ENCODE measurements around the gene IFNA4. TPM values are rescaled to one million over a fixed set of nuclear protein-coding genes. Genes with fewer than 3 reads are reported as not detected.
"Not testable (repeated sequence)": the region's sequence is repeated elsewhere in the genome, so short reads cannot be mapped to it uniquely, and the experiment has no call there.

Gene IFNA4
- total and polyA plus RNA-seq, 2 donors = not detected

DNA sequence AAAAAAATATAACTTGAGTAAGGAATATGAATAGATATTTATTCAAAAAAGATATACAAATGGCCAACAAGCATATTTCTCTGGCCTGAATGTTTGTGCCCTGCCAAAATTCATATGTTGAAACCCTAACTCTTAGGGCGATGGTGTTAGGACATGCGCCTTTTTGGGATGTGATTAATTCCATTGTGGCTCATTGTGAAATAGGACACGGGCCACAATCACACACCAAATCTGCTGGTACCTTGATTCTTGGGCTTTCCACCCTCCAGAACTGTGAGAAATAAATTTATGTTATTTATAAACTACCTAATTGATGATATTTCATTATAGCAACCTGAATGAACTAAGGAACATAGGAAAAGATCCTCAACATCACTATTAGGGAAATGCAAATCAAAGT is 15.2 kb downstream of the IFNA4 start:
- H3K4me3 ChIP-seq (ENCODE audit: low read length in 2 of 2) = no peak overlapping the region
- no peaks in the 10 kb centered on the region for H3K36me3 ChIP-seq (ENCODE audit: control insufficient read depth in 2 of 2, insufficient read depth in 2 of 2, low read length in 1 of 2)
- H3K27ac ChIP-seq (ENCODE audit: low read depth in 1 of 2, low read length in 1 of 2) = no peak overlapping the region
- H3K27me3 ChIP-seq (ENCODE audit: control insufficient read depth in 2 of 2, insufficient read depth in 1 of 2, low read length in 1 of 2) = no peaks in the 10 kb centered on the region
- H3K4me1 ChIP-seq (ENCODE audit: control insufficient read depth in 2 of 2, insufficient read depth in 2 of 2, low read length in 2 of 2) = no peaks in the 10 kb centered on the region
- DNase-seq (ENCODE audit: low read depth in 6 of 9, low spot score in 9 of 9) = no peak
- no peaks in the 10 kb centered on the region for H3K9me3 ChIP-seq (ENCODE audit: control insufficient read depth in 2 of 2, insufficient read depth in 1 of 2, low read length in 1 of 2)
- WGBS = 95% methylated on average over 3 of the region's 3 CpGs

DNA sequence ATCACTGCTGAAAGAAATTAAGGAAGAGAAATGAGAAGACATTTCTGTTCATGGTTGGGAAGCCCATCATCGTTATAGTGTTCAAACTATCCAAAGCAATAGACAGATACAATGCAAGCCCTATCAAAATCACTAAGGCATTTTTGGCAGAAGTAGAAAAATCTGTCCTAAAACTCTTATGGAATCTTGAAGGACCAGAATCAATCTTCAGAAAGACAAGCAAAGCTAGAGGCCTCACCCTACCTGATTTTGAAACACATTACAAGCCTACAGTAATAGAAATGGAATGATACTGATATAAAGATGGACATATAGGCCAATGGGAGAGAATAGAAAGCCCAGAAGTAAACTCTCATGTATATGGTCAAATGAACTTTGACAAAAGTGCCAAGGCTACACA is 16.0 kb downstream of the IFNA4 start:
- WGBS = 100% methylated on average over 1 of the region's 1 CpG
- no peaks in the 10 kb centered on the region for H3K36me3 ChIP-seq (ENCODE audit: control insufficient read depth in 2 of 2, insufficient read depth in 2 of 2, low read length in 1 of 2)
- DNase-seq (ENCODE audit: low read depth in 6 of 9, low spot score in 9 of 9) = no peak

DNA sequence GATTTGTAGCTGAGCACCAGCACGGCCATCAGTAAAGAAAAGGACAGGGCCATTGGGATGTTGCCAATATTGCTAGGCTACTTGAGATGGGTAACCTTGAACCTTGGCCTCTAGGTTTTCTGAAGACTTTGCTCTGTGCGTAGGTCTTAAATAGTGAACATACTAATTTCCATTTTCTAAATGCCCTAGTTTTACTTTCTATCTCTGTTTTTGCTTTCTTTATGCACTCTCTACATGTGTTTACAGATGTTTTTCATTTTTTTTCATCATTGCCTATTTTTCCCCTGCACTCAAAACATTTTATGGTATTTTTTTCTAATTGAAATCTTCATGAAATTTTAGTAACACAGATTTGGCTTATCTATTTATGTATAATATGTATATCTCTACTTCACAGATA is 20.8 kb downstream of the IFNA4 start, which contains the start of gene IFNA21:
IFNA21 (minus strand) TSS at position 101 of the 400 bp plus-strand sequence; CDS start at position 53, 48 bp downstream.
- not testable (repeated sequence) for H3K4me3 ChIP-seq (ENCODE audit: low read length in 2 of 2); H3K27ac ChIP-seq (ENCODE audit: low read depth in 1 of 2, low read length in 1 of 2); H3K36me3 ChIP-seq (ENCODE audit: control insufficient read depth in 2 of 2, insufficient read depth in 2 of 2, low read length in 1 of 2); H3K9me3 ChIP-seq (ENCODE audit: control insufficient read depth in 2 of 2, insufficient read depth in 1 of 2, low read length in 1 of 2); DNase-seq (ENCODE audit: low read depth in 6 of 9, low spot score in 9 of 9); H3K4me1 ChIP-seq (ENCODE audit: control insufficient read depth in 2 of 2, insufficient read depth in 2 of 2, low read length in 2 of 2); H3K27me3 ChIP-seq (ENCODE audit: control insufficient read depth in 2 of 2, insufficient read depth in 1 of 2, low read length in 1 of 2)
- 91% methylated on average over 2 of the region's 2 CpGs for WGBS

More for the DNA sequence above, 16.0 kb downstream of the IFNA4 start:
- Histone ChIP-seq H3K27me3 (ENCODE audit: control insufficient read depth in 2 of 2, insufficient read depth in 1 of 2, low read length in 1 of 2) (no peaks in the 10 kb centered on the region), H3K4me3 (ENCODE audit: low read length in 2 of 2) (no peak overlapping the region), H3K9me3 (ENCODE audit: control insufficient read depth in 2 of 2, insufficient read depth in 1 of 2, low read length in 1 of 2) (no peaks in the 10 kb centered on the region), H3K27ac (ENCODE audit: low read depth in 1 of 2, low read length in 1 of 2) (no peak overlapping the region), H3K4me1 (ENCODE audit: control insufficient read depth in 2 of 2, insufficient read depth in 2 of 2, low read length in 2 of 2) (no peaks in the 10 kb centered on the region)

DNA sequence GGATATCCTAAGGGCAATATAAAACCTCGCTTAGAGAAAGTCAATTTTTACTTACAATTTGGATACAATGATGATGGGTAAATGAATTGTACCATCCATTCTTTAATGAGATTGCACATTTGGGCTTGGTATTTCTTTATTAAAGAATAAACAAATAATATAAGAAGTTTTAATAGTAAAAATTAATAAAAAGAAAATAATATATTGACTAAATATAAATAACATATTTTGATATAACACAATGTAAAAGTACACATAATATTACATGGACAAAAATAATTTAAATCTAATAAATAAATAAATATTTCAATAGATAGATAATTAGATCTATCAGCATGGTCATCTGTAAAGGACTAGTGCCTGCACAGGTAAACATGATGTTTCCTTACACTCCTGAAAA is 21.9 kb downstream of the IFNA4 start:
- WGBS = 99% methylated on average over 1 of the region's 1 CpG
- Histone ChIP-seq H3K36me3 (ENCODE audit: control insufficient read depth in 2 of 2, insufficient read depth in 2 of 2, low read length in 1 of 2) (no peaks in the 10 kb centered on the region), H3K9me3 (ENCODE audit: control insufficient read depth in 2 of 2, insufficient read depth in 1 of 2, low read length in 1 of 2) (no peaks in the 10 kb centered on the region), H3K4me3 (ENCODE audit: low read length in 2 of 2) (no peak overlapping the region), H3K27me3 (ENCODE audit: control insufficient read depth in 2 of 2, insufficient read depth in 1 of 2, low read length in 1 of 2) (no peaks in the 10 kb centered on the region), H3K4me1 (ENCODE audit: control insufficient read depth in 2 of 2, insufficient read depth in 2 of 2, low read length in 2 of 2) (no peaks in the 10 kb centered on the region), H3K27ac (ENCODE audit: low read depth in 1 of 2, low read length in 1 of 2) (no peak overlapping the region)
- DNase-seq (ENCODE audit: low read depth in 6 of 9, low spot score in 9 of 9) = no peak

DNA sequence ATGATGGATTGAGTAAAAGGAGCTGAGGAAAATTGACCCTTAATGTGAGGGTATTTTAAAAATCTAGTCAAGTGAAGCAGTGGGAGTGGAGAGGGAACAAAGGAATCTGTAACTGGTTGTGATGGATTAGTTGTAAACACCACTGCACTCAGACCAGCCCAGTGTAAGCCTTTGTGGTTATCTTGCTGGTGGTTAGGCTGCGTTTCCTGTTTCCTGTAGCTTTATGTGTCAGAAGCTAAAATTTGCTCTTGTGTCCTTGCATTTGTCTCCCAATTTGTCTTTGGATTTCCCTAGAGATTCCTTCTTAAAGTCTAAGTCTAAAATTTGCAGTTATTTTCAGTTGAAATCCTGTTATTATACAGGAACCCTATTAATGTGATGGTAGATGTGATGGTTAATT is 27.2 kb downstream of the IFNA4 start:
- 12% methylated on average over 1 of the region's 1 CpG for WGBS
- Histone ChIP-seq H3K4me3 (ENCODE audit: low read length in 2 of 2) (no peak overlapping the region), H3K27ac (ENCODE audit: low read depth in 1 of 2, low read length in 1 of 2) (no peak overlapping the region), H3K36me3 (ENCODE audit: control insufficient read depth in 2 of 2, insufficient read depth in 2 of 2, low read length in 1 of 2) (no peaks in the 10 kb centered on the region), H3K27me3 (ENCODE audit: control insufficient read depth in 2 of 2, insufficient read depth in 1 of 2, low read length in 1 of 2) (no peaks in the 10 kb centered on the region), H3K4me1 (ENCODE audit: control insufficient read depth in 2 of 2, insufficient read depth in 2 of 2, low read length in 2 of 2) (no peaks in the 10 kb centered on the region), H3K9me3 (ENCODE audit: control insufficient read depth in 2 of 2, insufficient read depth in 1 of 2, low read length in 1 of 2) (no peaks in the 10 kb centered on the region)
- peak in 3 of 9 donors; percentile 5 to 50 (median 18) for DNase-seq (ENCODE audit: low read depth in 6 of 9, low spot score in 9 of 9)

DNA sequence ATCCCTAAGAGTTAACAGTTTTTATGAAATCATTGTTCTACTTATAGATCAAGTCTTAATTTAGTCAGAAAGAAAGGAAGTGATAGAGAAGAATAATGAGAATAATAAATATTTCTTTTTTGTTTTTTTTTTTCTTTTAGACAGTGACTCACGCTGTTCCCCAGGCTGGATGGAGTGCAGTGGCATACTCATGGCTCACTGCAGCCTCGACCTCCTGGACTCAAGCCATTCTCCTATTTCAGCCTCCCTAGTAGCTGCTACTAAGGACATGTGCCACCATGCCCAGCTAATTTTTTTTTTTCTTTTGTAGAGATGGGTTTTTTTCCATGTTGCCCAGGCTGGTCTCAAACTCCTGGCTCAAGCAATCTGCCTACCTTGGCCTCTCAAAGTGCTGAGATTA is 31.9 kb downstream of the IFNA4 start:
- no peak for DNase-seq (ENCODE audit: low read depth in 6 of 9, low spot score in 9 of 9)
- WGBS = 89% methylated on average over 2 of the region's 2 CpGs
- Histone ChIP-seq H3K9me3 (ENCODE audit: control insufficient read depth in 2 of 2, insufficient read depth in 1 of 2, low read length in 1 of 2) (no peaks in the 10 kb centered on the region), H3K4me3 (ENCODE audit: low read length in 2 of 2) (no peak overlapping the region), H3K4me1 (ENCODE audit: control insufficient read depth in 2 of 2, insufficient read depth in 2 of 2, low read length in 2 of 2) (no peaks in the 10 kb centered on the region), H3K27me3 (ENCODE audit: control insufficient read depth in 2 of 2, insufficient read depth in 1 of 2, low read length in 1 of 2) (no peaks in the 10 kb centered on the region), H3K36me3 (ENCODE audit: control insufficient read depth in 2 of 2, insufficient read depth in 2 of 2, low read length in 1 of 2) (no peaks in the 10 kb centered on the region), H3K27ac (ENCODE audit: low read depth in 1 of 2, low read length in 1 of 2) (no peak overlapping the region)

DNA sequence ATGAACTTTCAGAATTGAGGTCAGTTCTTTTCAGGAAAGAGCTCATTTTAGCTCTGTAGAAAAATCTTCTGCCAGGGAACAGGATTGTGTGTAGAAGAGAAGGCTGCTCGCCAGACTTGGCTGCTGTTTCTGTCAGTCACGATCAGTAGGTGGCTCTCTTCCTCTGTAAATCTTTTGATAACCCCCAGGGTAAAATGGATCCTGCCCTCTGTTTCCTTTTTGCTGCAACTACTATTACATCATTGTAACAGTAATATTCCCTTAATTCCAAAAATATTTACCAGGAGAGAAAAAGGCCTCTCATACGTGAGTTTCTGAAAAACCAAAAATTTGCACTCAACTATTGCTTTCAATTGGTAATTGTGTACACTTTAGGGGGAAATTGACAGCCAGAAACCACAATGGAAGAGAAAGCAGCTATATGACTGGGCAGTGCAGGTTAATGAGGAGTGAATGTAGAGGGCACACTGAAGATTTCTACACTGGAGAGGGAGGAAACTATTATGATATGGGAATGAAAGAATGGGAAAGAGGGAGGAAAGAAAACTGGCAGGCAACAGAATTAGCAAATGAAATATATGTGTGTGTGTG is 33.3 kb downstream of the IFNA4 start:
- Histone ChIP-seq H3K4me3 (ENCODE audit: low read length in 2 of 2) (no peak overlapping the region), H3K27me3 (ENCODE audit: control insufficient read depth in 2 of 2, insufficient read depth in 1 of 2, low read length in 1 of 2) (no peaks in the 10 kb centered on the region), H3K4me1 (ENCODE audit: control insufficient read depth in 2 of 2, insufficient read depth in 2 of 2, low read length in 2 of 2) (no peaks in the 10 kb centered on the region), H3K36me3 (ENCODE audit: control insufficient read depth in 2 of 2, insufficient read depth in 2 of 2, low read length in 1 of 2) (no peaks in the 10 kb centered on the region), H3K27ac (ENCODE audit: low read depth in 1 of 2, low read length in 1 of 2) (no peak overlapping the region), H3K9me3 (ENCODE audit: control insufficient read depth in 2 of 2, insufficient read depth in 1 of 2, low read length in 1 of 2) (no peaks in the 10 kb centered on the region)
- peak in 4 of 9 donors; percentile 8 to 50 (median 16) for DNase-seq (ENCODE audit: low read depth in 6 of 9, low spot score in 9 of 9)
- WGBS = 33% methylated on average over 3 of the region's 3 CpGs

DNA sequence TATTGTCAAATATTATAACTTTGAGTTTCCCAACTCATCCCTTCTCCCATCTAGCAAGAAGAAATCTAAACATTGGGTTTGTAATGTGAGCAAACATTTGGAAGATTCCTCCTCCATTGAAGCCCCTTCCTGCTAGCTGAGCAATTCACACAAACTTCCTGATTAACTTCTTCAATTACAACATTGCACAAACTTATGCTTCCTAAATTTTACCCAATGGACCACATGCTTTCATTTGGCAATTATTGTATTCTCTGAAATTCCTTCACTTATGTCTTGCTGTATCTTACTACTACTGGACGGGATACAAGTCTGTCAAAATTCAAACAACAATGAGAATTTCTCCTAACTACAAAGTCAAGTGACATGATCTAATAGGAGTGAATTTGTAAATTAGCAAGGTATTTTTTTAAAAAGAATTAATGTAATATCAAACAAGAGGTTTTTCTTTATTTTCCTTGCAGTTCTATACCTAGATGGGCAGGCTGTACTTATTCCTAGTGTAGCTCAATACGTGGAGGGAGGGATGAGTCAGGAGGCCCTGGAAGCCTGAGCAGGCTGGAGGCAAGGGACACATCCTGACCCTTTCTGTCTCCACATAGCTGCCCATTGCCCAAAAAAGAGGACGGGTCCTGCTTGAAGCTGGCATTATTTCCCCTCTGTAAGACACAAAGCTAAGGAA is 33.9 kb downstream of the IFNA4 start:
- no peak overlapping the region for H3K27ac ChIP-seq (ENCODE audit: low read depth in 1 of 2, low read length in 1 of 2)
- no peaks in the 10 kb centered on the region for H3K9me3 ChIP-seq (ENCODE audit: control insufficient read depth in 2 of 2, insufficient read depth in 1 of 2, low read length in 1 of 2)
- H3K36me3 ChIP-seq (ENCODE audit: control insufficient read depth in 2 of 2, insufficient read depth in 2 of 2, low read length in 1 of 2) = no peaks in the 10 kb centered on the region

DNA sequence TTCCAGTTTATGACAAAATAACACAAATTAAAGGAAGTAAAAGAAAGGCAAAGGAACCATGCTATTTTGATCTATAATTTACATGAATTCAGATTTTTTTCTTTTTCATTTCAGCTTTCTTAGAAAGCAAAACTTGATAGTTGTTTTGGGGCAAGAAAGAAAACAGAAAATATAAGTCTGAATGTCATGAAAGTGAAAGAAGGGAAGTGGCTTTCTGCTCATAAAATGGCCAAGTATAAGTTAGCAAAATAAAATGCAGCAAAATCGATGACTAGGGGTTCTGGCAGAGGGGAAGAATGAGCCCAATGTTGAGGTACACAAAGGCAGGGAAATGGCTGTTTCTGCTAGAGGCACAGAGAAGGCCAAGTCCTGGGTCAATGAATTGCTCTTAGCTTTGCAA is 42.8 kb downstream of the IFNA4 start:
- DNase-seq (ENCODE audit: low read depth in 6 of 9, low spot score in 9 of 9) = no peak
- Histone ChIP-seq H3K4me1 (ENCODE audit: control insufficient read depth in 2 of 2, insufficient read depth in 2 of 2, low read length in 2 of 2) (no peaks in the 10 kb centered on the region), H3K27ac (ENCODE audit: low read depth in 1 of 2, low read length in 1 of 2) (no peak overlapping the region), H3K9me3 (ENCODE audit: control insufficient read depth in 2 of 2, insufficient read depth in 1 of 2, low read length in 1 of 2) (no peaks in the 10 kb centered on the region), H3K36me3 (ENCODE audit: control insufficient read depth in 2 of 2, insufficient read depth in 2 of 2, low read length in 1 of 2) (no peaks in the 10 kb centered on the region), H3K4me3 (ENCODE audit: low read length in 2 of 2) (no peak overlapping the region), H3K27me3 (ENCODE audit: control insufficient read depth in 2 of 2, insufficient read depth in 1 of 2, low read length in 1 of 2) (no peaks in the 10 kb centered on the region)
- WGBS = 11% methylated on average over 1 of the region's 1 CpG

More for the DNA sequence above, 33.9 kb downstream of the IFNA4 start:
- no peaks in the 10 kb centered on the region for H3K27me3 ChIP-seq (ENCODE audit: control insufficient read depth in 2 of 2, insufficient read depth in 1 of 2, low read length in 1 of 2)
- DNase-seq (ENCODE audit: low read depth in 6 of 9, low spot score in 9 of 9) = no peak
- no peaks in the 10 kb centered on the region for H3K4me1 ChIP-seq (ENCODE audit: control insufficient read depth in 2 of 2, insufficient read depth in 2 of 2, low read length in 2 of 2)
- no peak overlapping the region for H3K4me3 ChIP-seq (ENCODE audit: low read length in 2 of 2)
- WGBS = 67% methylated on average over 3 of the region's 3 CpGs

Measured in thymus (tissue), 11 donors.